Non-pigmented ciliary epithelial cell (primary cell): ENCODE results near the gene OSBPL2.

Experiments used
- DNase-seq: peaks from one replicate; pipeline ENCODE4 v3.0.0-alpha.2; 2010; ENCODE audit warnings: low read depth

OSBPL2 gene

GRCh38 chr20:62301773-62302340 lies 63.5 kb downstream of the OSBPL2 start:
- DNase-seq = peak; percentile 68

GRCh38 chr20:62302341-62303061 lies 64.2 kb downstream of the OSBPL2 start, which contains the start of gene ADRM1:
Gene ADRM1, plus strand, starts transcription at chr20:62302997. Its CDS starts 572 bp downstream, at chr20:62303569.
- peak; percentile 82 for DNase-seq

GRCh38 chr20:62303062-62303339 lies 64.7 kb downstream of the OSBPL2 start:
- no peak for DNase-seq

- no peak for DNase-seq
These were observed 65.3 kb downstream of the OSBPL2 start for GRCh38 chr20:62303340-62304226.

- DNase-seq = no peak
These were observed 66.2 kb downstream of the OSBPL2 start for GRCh38 chr20:62304331-62305148.

- DNase-seq = no peak
These were observed 66.9 kb downstream of the OSBPL2 start for GRCh38 chr20:62305149-62305764.

GRCh38 chr20:62305765-62306413 lies 67.6 kb downstream of the OSBPL2 start:
- DNase-seq = no peak

- DNase-seq = no peak
These were observed 68.3 kb downstream of the OSBPL2 start for GRCh38 chr20:62306414-62307187.

GRCh38 chr20:62307226-62308101 lies 69.1 kb downstream of the OSBPL2 start:
- no peak for DNase-seq

- no peak for DNase-seq
These were observed 69.9 kb downstream of the OSBPL2 start for GRCh38 chr20:62308102-62308822.

- DNase-seq = no peak
These were observed 71.0 kb downstream of the OSBPL2 start for GRCh38 chr20:62309198-62309944.

- no peak for DNase-seq
These were observed 71.8 kb downstream of the OSBPL2 start for GRCh38 chr20:62309947-62310756.

GRCh38 chr20:62310757-62311121 lies 72.4 kb downstream of the OSBPL2 start:
- no peak for DNase-seq

GRCh38 chr20:62311150-62311549 lies 72.8 kb downstream of the OSBPL2 start:
- no peak for DNase-seq

GRCh38 chr20:62311832-62312661 lies 73.7 kb downstream of the OSBPL2 start:
- no peak for DNase-seq

- no peak for DNase-seq
These were observed 74.3 kb downstream of the OSBPL2 start for GRCh38 chr20:62312662-62312977.
